ENCODE measurements around the gene RNASE11.
"Not testable (repeated sequence)": the region's sequence is repeated elsewhere in the genome, so short reads cannot be mapped to it uniquely, and the experiment has no call there.

RNASE11 gene

DNA sequence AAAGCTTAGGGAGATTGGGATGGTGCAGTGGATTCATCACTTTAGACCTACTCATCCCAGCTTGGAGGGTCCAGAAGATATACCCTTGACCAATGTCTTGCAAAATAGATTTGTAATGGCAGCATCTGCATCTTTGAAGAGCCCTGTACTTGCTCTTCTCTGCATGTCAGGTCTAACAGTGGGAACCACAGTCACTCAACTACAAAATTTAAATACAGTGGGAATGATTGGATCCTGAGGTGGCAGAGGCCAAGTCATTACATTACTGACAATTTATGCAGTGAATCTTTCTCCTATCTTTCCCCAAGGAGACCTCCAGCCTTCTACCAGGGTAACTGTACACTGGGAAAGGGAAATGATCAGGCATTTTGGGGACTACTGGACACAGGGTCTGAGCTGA lies 18.7 kb downstream of the RNASE11 start:
- TF ChIP-seq, protein P1, sequence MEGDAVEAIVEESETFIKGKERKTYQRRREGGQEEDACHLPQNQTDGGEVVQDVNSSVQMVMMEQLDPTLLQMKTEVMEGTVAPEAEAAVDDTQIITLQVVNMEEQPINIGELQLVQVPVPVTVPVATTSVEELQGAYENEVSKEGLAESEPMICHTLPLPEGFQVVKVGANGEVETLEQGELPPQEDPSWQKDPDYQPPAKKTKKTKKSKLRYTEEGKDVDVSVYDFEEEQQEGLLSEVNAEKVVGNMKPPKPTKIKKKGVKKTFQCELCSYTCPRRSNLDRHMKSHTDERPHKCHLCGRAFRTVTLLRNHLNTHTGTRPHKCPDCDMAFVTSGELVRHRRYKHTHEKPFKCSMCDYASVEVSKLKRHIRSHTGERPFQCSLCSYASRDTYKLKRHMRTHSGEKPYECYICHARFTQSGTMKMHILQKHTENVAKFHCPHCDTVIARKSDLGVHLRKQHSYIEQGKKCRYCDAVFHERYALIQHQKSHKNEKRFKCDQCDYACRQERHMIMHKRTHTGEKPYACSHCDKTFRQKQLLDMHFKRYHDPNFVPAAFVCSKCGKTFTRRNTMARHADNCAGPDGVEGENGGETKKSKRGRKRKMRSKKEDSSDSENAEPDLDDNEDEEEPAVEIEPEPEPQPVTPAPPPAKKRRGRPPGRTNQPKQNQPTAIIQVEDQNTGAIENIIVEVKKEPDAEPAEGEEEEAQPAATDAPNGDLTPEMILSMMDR (IDR thresholded peaks at IDR 0.05; ENCODE audit: low read depth, low read length) = no peak
- no peak for DNase-seq (ENCODE audit: extremely low read depth, low read depth)

DNA sequence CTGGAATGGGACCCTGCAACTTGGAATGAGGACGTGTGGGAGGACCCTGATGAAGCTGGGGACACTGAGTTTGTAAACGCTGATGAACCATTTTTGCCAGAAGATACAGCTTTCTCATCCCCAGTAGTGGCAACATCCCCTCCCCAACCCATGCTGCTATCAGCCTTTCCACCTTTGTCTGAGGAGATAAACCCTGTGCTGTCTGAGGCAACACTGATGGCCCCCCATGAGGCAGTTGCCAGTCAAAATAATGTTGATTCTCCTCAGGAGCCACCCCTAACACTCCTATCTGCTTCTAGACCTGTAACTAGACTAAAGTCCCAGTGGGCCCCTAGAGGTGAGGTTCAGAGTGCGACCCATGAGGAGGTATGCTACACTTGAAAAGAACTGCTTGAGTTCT lies 19.4 kb downstream of the RNASE11 start:
- DNase-seq (ENCODE audit: extremely low read depth, low read depth) = no peak
- TF ChIP-seq, protein P1 (IDR thresholded peaks at IDR 0.05; ENCODE audit: low read depth, low read length) = no peak

DNA sequence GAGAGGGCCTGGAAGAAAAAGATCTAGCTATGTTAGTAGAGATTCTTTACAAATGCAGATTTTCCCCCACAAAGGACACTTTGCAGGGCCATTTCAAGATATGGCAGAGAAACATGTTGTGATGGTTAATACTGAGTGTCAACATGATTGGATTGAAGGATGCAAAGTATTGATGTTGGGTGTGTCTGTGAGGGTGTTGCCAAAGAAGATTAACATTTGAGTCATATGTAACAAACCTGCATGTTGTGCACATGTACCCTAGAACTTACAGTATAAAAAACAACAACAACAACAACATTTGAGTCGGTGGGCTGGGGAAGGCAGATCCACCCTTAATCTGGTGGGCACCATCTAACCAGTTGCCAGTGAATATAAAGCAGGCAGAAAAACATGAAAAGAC lies 20.6 kb downstream of the RNASE11 start:
- DNase-seq (ENCODE audit: extremely low read depth, low read depth) = not testable (repeated sequence)

DNA sequence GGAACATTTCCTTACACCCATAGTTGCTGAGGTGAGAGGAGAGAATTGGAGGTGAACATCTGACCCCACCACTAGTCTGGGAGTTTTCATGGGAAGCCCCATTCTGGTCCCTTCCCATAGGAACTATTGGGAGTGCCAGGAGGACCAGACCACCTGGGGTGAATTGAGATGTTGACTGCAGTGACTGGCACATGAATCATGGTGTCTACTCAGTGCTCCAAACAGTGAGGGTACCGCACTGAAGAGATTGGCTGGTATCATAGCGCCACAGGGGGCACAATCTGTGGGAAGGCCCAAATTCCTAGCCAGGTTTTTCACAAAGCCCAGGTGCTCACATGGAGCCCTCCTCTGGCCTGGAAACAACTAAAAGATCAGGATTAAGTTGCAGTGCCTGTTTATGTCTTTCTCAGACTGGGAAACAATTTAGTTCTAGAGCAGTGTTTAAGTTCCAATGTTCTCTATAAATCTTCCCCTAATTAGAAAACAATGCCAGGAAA lies 23.3 kb downstream of the RNASE11 start:
- no peak for DNase-seq (ENCODE audit: extremely low read depth, low read depth)

DNA sequence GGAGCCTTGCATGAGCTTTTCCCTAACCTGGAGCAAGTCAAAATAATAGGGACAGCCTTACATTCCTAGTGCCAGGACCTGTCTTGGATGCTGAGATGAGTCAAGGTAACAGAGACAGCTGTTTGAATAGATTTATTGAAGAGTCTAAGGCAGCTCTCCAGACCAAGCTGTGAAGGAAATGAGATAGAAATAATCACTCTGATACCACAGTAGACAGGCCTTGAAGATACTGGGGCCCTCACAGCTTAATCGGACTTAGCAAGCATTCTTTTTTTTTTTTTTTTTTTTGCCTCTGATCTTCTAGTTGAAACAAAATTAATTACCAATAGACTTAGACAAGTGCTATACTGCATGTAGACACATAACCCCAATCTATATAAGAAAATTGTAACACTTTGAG lies 23.8 kb downstream of the RNASE11 start:
- TF ChIP-seq, protein P1 (IDR thresholded peaks at IDR 0.05; ENCODE audit: low read depth, low read length) = no peak
- DNase-seq (ENCODE audit: extremely low read depth, low read depth) = no peak

More for the DNA sequence above, 23.3 kb downstream of the RNASE11 start:
- TF ChIP-seq, protein P1 (IDR thresholded peaks at IDR 0.05; ENCODE audit: low read depth, low read length) = no peak

DNA sequence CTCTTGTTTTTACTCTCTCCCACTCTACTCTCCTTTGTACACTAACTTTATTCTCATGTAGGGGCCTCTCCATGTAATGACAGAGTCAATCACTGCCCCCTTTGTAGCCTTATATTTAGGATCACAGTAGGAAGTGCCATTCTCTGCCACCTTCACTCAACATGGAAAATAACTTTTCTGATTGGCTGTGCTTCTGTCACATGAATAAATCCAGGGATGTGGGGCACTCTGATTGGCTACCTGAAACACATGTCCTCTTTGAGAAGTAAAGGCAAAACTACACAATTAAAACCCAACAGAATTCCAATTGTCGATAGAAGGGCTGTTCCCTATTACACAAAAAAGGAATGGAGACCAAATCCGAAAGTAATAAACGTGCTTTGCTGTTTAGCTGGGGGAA lies 26.8 kb downstream of the RNASE11 start, which contains the start of gene RNASE9:
RNASE9 (minus strand) TSS at position 87 of the 400 bp plus-strand sequence.
- TF ChIP-seq, protein P1 (IDR thresholded peaks at IDR 0.05; ENCODE audit: low read depth, low read length) = no peak
- no peak for DNase-seq (ENCODE audit: extremely low read depth, low read depth)

DNA sequence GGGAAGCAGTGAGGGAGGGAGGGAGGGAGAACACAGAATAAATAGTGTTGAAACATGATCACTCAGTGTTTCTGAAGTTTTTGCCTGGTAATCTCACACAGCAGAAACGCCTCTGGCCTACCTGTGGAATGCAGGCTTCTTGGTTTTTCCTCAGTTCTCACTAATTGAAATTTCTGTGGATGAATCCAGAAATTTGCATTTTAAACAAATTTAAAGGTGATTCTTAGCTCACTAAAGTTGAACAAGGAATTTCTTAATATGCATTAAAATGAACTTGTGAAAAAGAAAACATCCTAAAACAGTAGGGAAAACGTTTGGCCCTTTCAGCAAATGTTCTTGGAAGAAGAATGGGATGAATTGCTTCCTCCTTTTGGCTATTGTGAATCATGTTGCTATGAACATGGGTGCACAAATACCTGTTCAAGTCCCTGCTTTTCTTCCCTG lies 28.3 kb downstream of the RNASE11 start:
- TF ChIP-seq, protein P1 (IDR thresholded peaks at IDR 0.05; ENCODE audit: low read depth, low read length) = no peak
- no peak for DNase-seq (ENCODE audit: extremely low read depth, low read depth)

GRCh38 chr14:20557212-20557542 lies 30.6 kb downstream of the RNASE11 start:
- TF ChIP-seq, protein P1 (IDR thresholded peaks at IDR 0.05; ENCODE audit: low read depth, low read length) = no peak
- DNase-seq (ENCODE audit: extremely low read depth, low read depth) = no peak
